IMR-90 (cell line): Measurements from ENCODE around the gene KIF21A. TPM values are rescaled to one million over a fixed set of nuclear protein-coding genes. Genes with fewer than 3 reads are reported as not detected.

ENCODE experiments used
- ATAC-seq: fragments of 200-7000 bp; cut with Tn5 transposase; 2 replicates; pipeline ENCODE4 v1.9.1; 2020; ENCODE audit warnings: low read depth, mild to moderate bottlenecking, moderate library complexity
- BruUV-seq: library from RNA; stranded (reverse); fragments of 400-500 nt; replicated peaks from 2 replicates; lab custom pipeline; 2021; lab: Mats Ljungman, UMichigan
- CTCF ChIA-PET: fragments of 300-600 bp; formaldehyde crosslinking; extraction: SDS; loops from one replicate; lab custom pipeline; 2021; ENCODE audit warnings: antibody characterized with exemption; lab: Yijun Ruan, JAX
- POLR2A ChIA-PET: fragments of 300-600 bp; sonication (Branson Sonifier 250); formaldehyde crosslinking; loops from one replicate; lab custom pipeline; 2022; ENCODE audit warnings: antibody characterized with exemption; ENCODE audit not compliant: unreplicated experiment; lab: Charles Lee
- DNase-seq: peaks from one replicate; pipeline ENCODE4 v3.0.0; 2013
- H2AFZ ChIP-seq: replicated peaks from 2 replicates; pipeline ENCODE3; 2013; ENCODE audit warnings: low read length, mild to moderate bottlenecking; ENCODE audit not compliant: poor library complexity
- H2AK5ac ChIP-seq: 2 replicates; pipeline ENCODE4 v1.6.1; 2013; ENCODE audit warnings: low read depth, low read length, inconsistent platforms
- H2AK9ac ChIP-seq: replicated peaks from 2 replicates; pipeline ENCODE3; 2013; ENCODE audit warnings: mild to moderate bottlenecking, low read depth, low read length, moderate library complexity; ENCODE audit not compliant: poor library complexity
- H2BK120ac ChIP-seq: 2 replicates; pipeline ENCODE4 v1.6.1; 2013; ENCODE audit warnings: low read depth, low read length, inconsistent platforms
- H2BK15ac ChIP-seq: 3 replicates; pipeline ENCODE4 v1.6.1; 2013; ENCODE audit warnings: low read depth, low read length, inconsistent platforms
- H2BK20ac ChIP-seq: 2 replicates; pipeline ENCODE4 v1.6.1; 2013; ENCODE audit warnings: low read depth, mild to moderate bottlenecking, inconsistent platforms, low read length, moderate library complexity
- H2BK5ac ChIP-seq: 2 replicates; pipeline ENCODE4 v1.6.1; 2013; ENCODE audit warnings: mild to moderate bottlenecking, low read depth, low read length, inconsistent platforms; ENCODE audit not compliant: poor library complexity, severe bottlenecking
- H3K14ac ChIP-seq: replicated peaks from 2 replicates; pipeline ENCODE4 v1.6.1; 2013; ENCODE audit warnings: low read depth, low read length, inconsistent platforms
- H3K18ac ChIP-seq: 2 replicates; pipeline ENCODE4 v1.6.1; 2013; ENCODE audit warnings: low read depth, low read length, control low read depth
- H3K23ac ChIP-seq: 2 replicates; pipeline ENCODE4 v1.6.1; 2013; ENCODE audit warnings: low read depth, low read length, inconsistent platforms
- H3K27ac ChIP-seq: 2 replicates; pipeline ENCODE4 v1.5.1; 2013; ENCODE audit warnings: mild to moderate bottlenecking, control low read depth, low read length; ENCODE audit not compliant: insufficient read depth
- H3K27me3 ChIP-seq: 2 replicates; pipeline ENCODE4 v1.6.1; 2013; ENCODE audit warnings: low read length; ENCODE audit not compliant: control insufficient read depth, insufficient read depth
- H3K36me3 ChIP-seq: 2 replicates; pipeline ENCODE4 v1.6.1; 2013; ENCODE audit warnings: low read length, mixed read lengths; ENCODE audit not compliant: control insufficient read depth, insufficient read depth
- H3K4ac ChIP-seq: 2 replicates; pipeline ENCODE4 v1.6.1; 2013; ENCODE audit warnings: low read depth, low read length, inconsistent platforms
- H3K4me1 ChIP-seq: 2 replicates; pipeline ENCODE4 v1.6.1; 2013; ENCODE audit warnings: low read length, mixed read lengths; ENCODE audit not compliant: control insufficient read depth, insufficient read depth
- H3K4me2 ChIP-seq: 2 replicates; pipeline ENCODE4 v1.6.1; 2013; ENCODE audit warnings: low read depth, mild to moderate bottlenecking, control low read depth, low read length, moderate library complexity
- H3K4me3 ChIP-seq: 2 replicates; pipeline ENCODE4 v1.5.1; 2013; ENCODE audit warnings: low read depth, mild to moderate bottlenecking, control low read depth, low read length, moderate library complexity; ENCODE audit not compliant: insufficient read depth
- H3K56ac ChIP-seq: 2 replicates; pipeline ENCODE4 v1.6.1; 2013; ENCODE audit warnings: low read length, inconsistent platforms; ENCODE audit not compliant: insufficient read depth; ENCODE audit errors: extremely low read depth
- H3K79me1 ChIP-seq, 2 experiments: 2 replicates each; pipeline ENCODE4 v1.6.1; 2013; ENCODE audit warnings: low read length in 2 of 2, inconsistent platforms in 1 of 2, low read depth in 1 of 2
- H3K9ac ChIP-seq: 2 replicates; pipeline ENCODE4 v1.6.1; 2013; ENCODE audit warnings: low read depth, low read length, control low read depth
- H3K9me1 ChIP-seq: 2 replicates; pipeline ENCODE4 v1.6.1; 2013; ENCODE audit warnings: low read length, inconsistent platforms; ENCODE audit not compliant: insufficient read depth
- H3K9me3 ChIP-seq: 2 replicates; pipeline ENCODE4 v1.6.1; 2013; ENCODE audit warnings: low read length; ENCODE audit not compliant: control insufficient read depth, insufficient read depth
- H4K20me1 ChIP-seq: 2 replicates; pipeline ENCODE4 v1.6.1; 2013; ENCODE audit warnings: low read length, inconsistent platforms; ENCODE audit not compliant: insufficient read depth
- H4K5ac ChIP-seq: 2 replicates; pipeline ENCODE4 v1.6.1; 2013; ENCODE audit warnings: mild to moderate bottlenecking, low read depth, low read length, control low read depth
- H4K8ac ChIP-seq, 2 experiments: 2 replicates each; pipeline ENCODE4 v1.6.1; 2013; ENCODE audit warnings: low read depth in 2 of 2, low read length in 2 of 2, control low read depth in 1 of 2, inconsistent platforms in 1 of 2
- H4K91ac ChIP-seq: 2 replicates; pipeline ENCODE4 v1.6.1; 2013; ENCODE audit warnings: low read depth, low read length, inconsistent platforms; ENCODE audit not compliant: insufficient read depth
- BHLHE40 ChIP-seq: fragments of 150-350 bp; IDR thresholded peaks from 2 replicates; pipeline ENCODE4 v1.6.1; 2016; ENCODE audit warnings: mild to moderate bottlenecking, low read depth, low read length
- CEBPB ChIP-seq: IDR thresholded peaks from 2 replicates; pipeline ENCODE4 v1.6.1; 2012; ENCODE audit warnings: low read depth, low read length, improper control_type of control experiment
- CHD1 ChIP-seq: IDR thresholded peaks from 2 replicates; pipeline ENCODE4 v1.6.1; 2012; ENCODE audit warnings: low read depth, low read length, improper control_type of control experiment
- FOS ChIP-seq: fragments of 150-350 bp; IDR thresholded peaks from 2 replicates; pipeline ENCODE4 v1.6.1; 2016; ENCODE audit warnings: low read depth, low read length
- MAFK ChIP-seq: IDR thresholded peaks from 2 replicates; pipeline ENCODE4 v1.6.1; 2012; ENCODE audit warnings: low read depth, low read length, improper control_type of control experiment
- MAZ ChIP-seq: IDR thresholded peaks from 2 replicates; pipeline ENCODE4 v1.6.1; 2012; ENCODE audit warnings: low read depth, mild to moderate bottlenecking, low read length, improper control_type of control experiment, moderate library complexity, borderline replicate concordance
- MXI1 ChIP-seq: IDR thresholded peaks from 2 replicates; pipeline ENCODE4 v1.6.1; 2012; ENCODE audit warnings: low read depth, mild to moderate bottlenecking, low read length, moderate library complexity, borderline replicate concordance
- NFE2L2 ChIP-seq: fragments of 150-350 bp; IDR thresholded peaks from 2 replicates; pipeline ENCODE4 v1.6.1; 2016; ENCODE audit warnings: low read depth, mild to moderate bottlenecking, low read length
- POLR2A ChIP-seq: IDR thresholded peaks from 2 replicates; pipeline ENCODE4 v1.6.1; 2012; ENCODE audit warnings: mild to moderate bottlenecking, low read depth, low read length
- RAD21 ChIP-seq: IDR thresholded peaks from 2 replicates; pipeline ENCODE4 v1.6.1; 2012; ENCODE audit warnings: low read length, improper control_type of control experiment
- RCOR1 ChIP-seq: IDR thresholded peaks from 2 replicates; pipeline ENCODE4 v1.6.1; 2012; ENCODE audit warnings: mild to moderate bottlenecking, low read length, improper control_type of control experiment; ENCODE audit not compliant: insufficient replicate concordance
- RFX5 ChIP-seq: IDR thresholded peaks from 2 replicates; pipeline ENCODE4 v1.8.0; 2012; ENCODE audit warnings: low read depth, mild to moderate bottlenecking, low read length, moderate library complexity
- SMC3 ChIP-seq: fragments of 150-350 bp; IDR thresholded peaks from 2 replicates; pipeline ENCODE4 v1.6.1; 2016; ENCODE audit warnings: low read depth, mild to moderate bottlenecking, antibody characterized with exemption, low read length, moderate library complexity
- USF2 ChIP-seq: fragments of 150-350 bp; IDR thresholded peaks from 2 replicates; pipeline ENCODE4 v1.6.1; 2017; ENCODE audit warnings: mild to moderate bottlenecking, antibody characterized with exemption, low read length, low read depth
- dilution Hi-C: fragments of 300-500 bp; cut with HindIII; formaldehyde crosslinking; loops from one replicate; pipeline ENCODE4 v1.14.3; 2018; ENCODE audit warnings: low sequenced_read_pairs; ENCODE audit not compliant: unreplicated experiment
- in situ Hi-C: fragments of 300-500 bp; cut with MboI; formaldehyde crosslinking; loops from 3 replicates; pipeline ENCODE4 v1.14.3; 2019; ENCODE audit warnings: low sequenced_read_pairs, inconsistent platforms, mixed read lengths
- intact Hi-C: fragments of 100-400 bp; cut with micrococcal nuclease; formaldehyde crosslinking; loops from 2 replicates; pipeline ENCODE4 v1.10.0; 2022
- polyA plus RNA-seq, 3 experiments: library from polyadenylated mRNA; depleted of rRNA; stranded (reverse); fragments of >200 nt; gene quantifications; 2 replicates each; pipeline ENCODE4 v1.2.3, GENCODE V29; 2012; ENCODE audit warnings: low replicate concordance in 1 of 3
- total RNA-seq: library from RNA; depleted of rRNA; stranded (reverse); fragments of >200 nt; gene quantifications from 2 replicates; pipeline ENCODE4 v1.2.3, GENCODE V29; 2012
- TF ChIP-seq, protein P1 (sequence below): fragments of 150-350 bp; IDR thresholded peaks from 2 replicates; pipeline ENCODE4 v1.6.1; 2016; ENCODE audit warnings: low read depth, mild to moderate bottlenecking, low read length, moderate library complexity, borderline replicate concordance
- TF ChIP-seq, protein P2 (sequence below): conservative IDR thresholded peaks from 2 replicates; pipeline ENCODE4 v1.5.1; 2012; ENCODE audit warnings: mild to moderate bottlenecking, low read depth, low read length, improper control_type of control experiment

The KIF21A gene
- total and polyA plus RNA-seq, 2 of the 4 experiments (the other 2 are of a cell fraction), result 0.38 to 1.1 TPM

- Histone ChIP-seq H3K14ac (no peak overlapping the region), H2BK5ac (no peak overlapping the region), H3K4me1 (no peaks in the 10 kb centered on the region), H2BK120ac (no peak overlapping the region), H3K9me1 (no peaks in the 10 kb centered on the region), H3K36me3 (no peaks in the 10 kb centered on the region), H3K27me3 (no peaks in the 10 kb centered on the region), H4K5ac (no peak overlapping the region), H2AFZ (no peak overlapping the region), H4K91ac (no peak overlapping the region), H4K20me1 (no peaks in the 10 kb centered on the region), H2AK9ac (no peak overlapping the region), H3K18ac (no peak overlapping the region), H3K27ac (no peak overlapping the region), H3K4me3 (no peak overlapping the region), H2BK20ac (no peak overlapping the region), H3K4me2 (no peak overlapping the region), H3K9me3 (no peaks in the 10 kb centered on the region), H3K56ac (no peak overlapping the region), H3K9ac (no peak overlapping the region), H3K4ac (no peak overlapping the region), H2AK5ac (no peak overlapping the region), H4K8ac (no peak overlapping the region), H3K79me1 (no peaks in the 10 kb centered on the region), H2BK15ac (no peak overlapping the region), H3K23ac (no peak overlapping the region)
- intact Hi-C loops, result no loop called here
- dilution Hi-C loops, result no loop called here
- BruUV-seq, result no TSS peak
- in situ Hi-C loops, result no loop called here
- ChIA-PET CTCF (no interaction called here), POLR2A (no interaction called here)
- no peak for TF ChIP-seq USF2
- TF ChIP-seq, protein P1, sequence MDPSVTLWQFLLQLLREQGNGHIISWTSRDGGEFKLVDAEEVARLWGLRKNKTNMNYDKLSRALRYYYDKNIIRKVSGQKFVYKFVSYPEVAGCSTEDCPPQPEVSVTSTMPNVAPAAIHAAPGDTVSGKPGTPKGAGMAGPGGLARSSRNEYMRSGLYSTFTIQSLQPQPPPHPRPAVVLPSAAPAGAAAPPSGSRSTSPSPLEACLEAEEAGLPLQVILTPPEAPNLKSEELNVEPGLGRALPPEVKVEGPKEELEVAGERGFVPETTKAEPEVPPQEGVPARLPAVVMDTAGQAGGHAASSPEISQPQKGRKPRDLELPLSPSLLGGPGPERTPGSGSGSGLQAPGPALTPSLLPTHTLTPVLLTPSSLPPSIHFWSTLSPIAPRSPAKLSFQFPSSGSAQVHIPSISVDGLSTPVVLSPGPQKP, result no peak
- TF ChIP-seq FOS, result no peak
- no peak for TF ChIP-seq CHD1
- TF ChIP-seq, protein P2, sequence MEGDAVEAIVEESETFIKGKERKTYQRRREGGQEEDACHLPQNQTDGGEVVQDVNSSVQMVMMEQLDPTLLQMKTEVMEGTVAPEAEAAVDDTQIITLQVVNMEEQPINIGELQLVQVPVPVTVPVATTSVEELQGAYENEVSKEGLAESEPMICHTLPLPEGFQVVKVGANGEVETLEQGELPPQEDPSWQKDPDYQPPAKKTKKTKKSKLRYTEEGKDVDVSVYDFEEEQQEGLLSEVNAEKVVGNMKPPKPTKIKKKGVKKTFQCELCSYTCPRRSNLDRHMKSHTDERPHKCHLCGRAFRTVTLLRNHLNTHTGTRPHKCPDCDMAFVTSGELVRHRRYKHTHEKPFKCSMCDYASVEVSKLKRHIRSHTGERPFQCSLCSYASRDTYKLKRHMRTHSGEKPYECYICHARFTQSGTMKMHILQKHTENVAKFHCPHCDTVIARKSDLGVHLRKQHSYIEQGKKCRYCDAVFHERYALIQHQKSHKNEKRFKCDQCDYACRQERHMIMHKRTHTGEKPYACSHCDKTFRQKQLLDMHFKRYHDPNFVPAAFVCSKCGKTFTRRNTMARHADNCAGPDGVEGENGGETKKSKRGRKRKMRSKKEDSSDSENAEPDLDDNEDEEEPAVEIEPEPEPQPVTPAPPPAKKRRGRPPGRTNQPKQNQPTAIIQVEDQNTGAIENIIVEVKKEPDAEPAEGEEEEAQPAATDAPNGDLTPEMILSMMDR, result no peak
- TF ChIP-seq RFX5, result no peak
- TF ChIP-seq MAFK, result no peak
- TF ChIP-seq NFE2L2, result no peak
- TF ChIP-seq MXI1, result no peak
- no peak for TF ChIP-seq CEBPB
- TF ChIP-seq SMC3, result no peak
- no peak for TF ChIP-seq RAD21
- TF ChIP-seq MAZ, result no peak
- TF ChIP-seq BHLHE40, result no peak
- TF ChIP-seq POLR2A, result no peak
- TF ChIP-seq RCOR1, result no peak
- ATAC-seq (no peak), DNase-seq (no peak)
Observed at GRCh38 chr12:39403376-39403775, 39.5 kb downstream of the KIF21A start.
